NCI-H446 (cell line): ENCODE measurements around the gene GLYR1.

Source experiments
- DNase-seq, 2 experiments: peaks; one replicate each; lab custom pipeline; 2025; lab: John Stamatoyannopoulos, UW

The GLYR1 gene

GRCh38 chr16:4806280-4806679 is 40.8 kb downstream of the GLYR1 start:
- DNase-seq: no peak

GRCh38 chr16:4805231-4805630 is 41.9 kb downstream of the GLYR1 start:
- no peak for DNase-seq

- no peak for DNase-seq
These were observed 43.0 kb downstream of the GLYR1 start for GRCh38 chr16:4803898-4804762.

- no peak for DNase-seq
These were observed 43.7 kb downstream of the GLYR1 start for GRCh38 chr16:4803401-4803844.

- peak; percentile 71 to 89 for DNase-seq
These were observed 44.3 kb downstream of the GLYR1 start for GRCh38 chr16:4802659-4803287.

GRCh38 chr16:4801962-4802658 is 45.0 kb downstream of the GLYR1 start, which contains the start of gene ROGDI:
TSS of gene ROGDI (minus strand) at chr16:4802633. CDS start at chr16:4802571, 62 bp downstream.
- peak in 1 of 2 experiments; percentile 40 for DNase-seq

- no peak for DNase-seq
These were observed 45.8 kb downstream of the GLYR1 start for GRCh38 chr16:4801051-4801961.

- no peak for DNase-seq
These were observed 46.6 kb downstream of the GLYR1 start for GRCh38 chr16:4800290-4801041.

- DNase-seq: no peak
These were observed 47.8 kb downstream of the GLYR1 start for GRCh38 chr16:4799171-4799855.

GRCh38 chr16:4798456-4798855 is 48.6 kb downstream of the GLYR1 start:
- DNase-seq: no peak

- no peak for DNase-seq
These were observed 49.3 kb downstream of the GLYR1 start for GRCh38 chr16:4797805-4798252.

GRCh38 chr16:4796982-4797804 is 49.9 kb downstream of the GLYR1 start:
- DNase-seq: no peak

- no peak for DNase-seq
These were observed 51.1 kb downstream of the GLYR1 start for GRCh38 chr16:4795828-4796572.

GRCh38 chr16:4795181-4795827 is 51.8 kb downstream of the GLYR1 start, which contains the start of gene SMIM22:
TSS of gene SMIM22 (plus strand) at chr16:4795369. CDS start at chr16:4795735, 366 bp downstream.
- no peak for DNase-seq

GRCh38 chr16:4792951-4793513 is 54.1 kb downstream of the GLYR1 start:
- DNase-seq: no peak

GRCh38 chr16:4790871-4791270 is 56.2 kb downstream of the GLYR1 start:
- DNase-seq: no peak

- no peak for DNase-seq
These were observed 56.8 kb downstream of the GLYR1 start for GRCh38 chr16:4790261-4790660.
